ENCODE results near the gene APOL2.

GRCh38 chr22:36197065-36197440, 42.3 kb downstream of the APOL2 start:
- no peak for TF ChIP-seq EZH2 (IDR thresholded peaks at IDR 0.05; ENCODE audit: insufficient read depth, low read length)
- TF ChIP-seq, protein P1, sequence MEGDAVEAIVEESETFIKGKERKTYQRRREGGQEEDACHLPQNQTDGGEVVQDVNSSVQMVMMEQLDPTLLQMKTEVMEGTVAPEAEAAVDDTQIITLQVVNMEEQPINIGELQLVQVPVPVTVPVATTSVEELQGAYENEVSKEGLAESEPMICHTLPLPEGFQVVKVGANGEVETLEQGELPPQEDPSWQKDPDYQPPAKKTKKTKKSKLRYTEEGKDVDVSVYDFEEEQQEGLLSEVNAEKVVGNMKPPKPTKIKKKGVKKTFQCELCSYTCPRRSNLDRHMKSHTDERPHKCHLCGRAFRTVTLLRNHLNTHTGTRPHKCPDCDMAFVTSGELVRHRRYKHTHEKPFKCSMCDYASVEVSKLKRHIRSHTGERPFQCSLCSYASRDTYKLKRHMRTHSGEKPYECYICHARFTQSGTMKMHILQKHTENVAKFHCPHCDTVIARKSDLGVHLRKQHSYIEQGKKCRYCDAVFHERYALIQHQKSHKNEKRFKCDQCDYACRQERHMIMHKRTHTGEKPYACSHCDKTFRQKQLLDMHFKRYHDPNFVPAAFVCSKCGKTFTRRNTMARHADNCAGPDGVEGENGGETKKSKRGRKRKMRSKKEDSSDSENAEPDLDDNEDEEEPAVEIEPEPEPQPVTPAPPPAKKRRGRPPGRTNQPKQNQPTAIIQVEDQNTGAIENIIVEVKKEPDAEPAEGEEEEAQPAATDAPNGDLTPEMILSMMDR (IDR thresholded peaks at IDR 0.05; ENCODE audit: insufficient read depth, low read depth, low read length) = no peak

Data from astrocyte (in vitro differentiated cells and primary cell).